ENCODE results near the gene TNF. TPM values are rescaled to one million over a fixed set of nuclear protein-coding genes. Genes with fewer than 3 reads are reported as not detected.

TNF gene
- total and polyA plus RNA-seq, 2 of the 13 experiments (the other 11 are each of a cell fraction or from before 2014, with no cell fraction given) = not detected

- TF ChIP-seq SNAPC4 (CRISPR knock-in tag; IDR thresholded peaks at IDR 0.05) (no peak), HOXA5 (CRISPR knock-in tag; IDR thresholded peaks at IDR 0.05) (no peak; the same call in 1 of the 2 replicates), ZNF510 (CRISPR knock-in tag; IDR thresholded peaks at IDR 0.05; ENCODE audit: low read depth) (no peak), ZNF329 (CRISPR knock-in tag; IDR thresholded peaks at IDR 0.05; ENCODE audit: low read depth) (no peak), RXRB (CRISPR knock-in tag; IDR thresholded peaks at IDR 0.05; ENCODE audit: borderline replicate concordance) (no peak), ZNF577 (CRISPR knock-in tag; IDR thresholded peaks at IDR 0.05; ENCODE audit: borderline replicate concordance, low read depth) (no peak), ZNF225 (CRISPR knock-in tag; IDR thresholded peaks at IDR 0.05) (peak; percentile 71; the same call in 1 of the 2 replicates), SALL2 (CRISPR knock-in tag; IDR thresholded peaks at IDR 0.05) (no peak)
- TF ChIP-seq, protein P1, sequence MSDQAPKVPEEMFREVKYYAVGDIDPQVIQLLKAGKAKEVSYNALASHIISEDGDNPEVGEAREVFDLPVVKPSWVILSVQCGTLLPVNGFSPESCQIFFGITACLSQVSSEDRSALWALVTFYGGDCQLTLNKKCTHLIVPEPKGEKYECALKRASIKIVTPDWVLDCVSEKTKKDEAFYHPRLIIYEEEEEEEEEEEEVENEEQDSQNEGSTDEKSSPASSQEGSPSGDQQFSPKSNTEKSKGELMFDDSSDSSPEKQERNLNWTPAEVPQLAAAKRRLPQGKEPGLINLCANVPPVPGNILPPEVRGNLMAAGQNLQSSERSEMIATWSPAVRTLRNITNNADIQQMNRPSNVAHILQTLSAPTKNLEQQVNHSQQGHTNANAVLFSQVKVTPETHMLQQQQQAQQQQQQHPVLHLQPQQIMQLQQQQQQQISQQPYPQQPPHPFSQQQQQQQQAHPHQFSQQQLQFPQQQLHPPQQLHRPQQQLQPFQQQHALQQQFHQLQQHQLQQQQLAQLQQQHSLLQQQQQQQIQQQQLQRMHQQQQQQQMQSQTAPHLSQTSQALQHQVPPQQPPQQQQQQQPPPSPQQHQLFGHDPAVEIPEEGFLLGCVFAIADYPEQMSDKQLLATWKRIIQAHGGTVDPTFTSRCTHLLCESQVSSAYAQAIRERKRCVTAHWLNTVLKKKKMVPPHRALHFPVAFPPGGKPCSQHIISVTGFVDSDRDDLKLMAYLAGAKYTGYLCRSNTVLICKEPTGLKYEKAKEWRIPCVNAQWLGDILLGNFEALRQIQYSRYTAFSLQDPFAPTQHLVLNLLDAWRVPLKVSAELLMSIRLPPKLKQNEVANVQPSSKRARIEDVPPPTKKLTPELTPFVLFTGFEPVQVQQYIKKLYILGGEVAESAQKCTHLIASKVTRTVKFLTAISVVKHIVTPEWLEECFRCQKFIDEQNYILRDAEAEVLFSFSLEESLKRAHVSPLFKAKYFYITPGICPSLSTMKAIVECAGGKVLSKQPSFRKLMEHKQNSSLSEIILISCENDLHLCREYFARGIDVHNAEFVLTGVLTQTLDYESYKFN (CRISPR knock-in tag; conservative IDR thresholded peaks at IDR 0.05) = no peak
- TF ChIP-seq, protein P2, sequence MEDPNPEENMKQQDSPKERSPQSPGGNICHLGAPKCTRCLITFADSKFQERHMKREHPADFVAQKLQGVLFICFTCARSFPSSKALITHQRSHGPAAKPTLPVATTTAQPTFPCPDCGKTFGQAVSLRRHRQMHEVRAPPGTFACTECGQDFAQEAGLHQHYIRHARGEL (CRISPR knock-in tag; IDR thresholded peaks at IDR 0.05) = no peak
- TF ChIP-seq, protein P3, sequence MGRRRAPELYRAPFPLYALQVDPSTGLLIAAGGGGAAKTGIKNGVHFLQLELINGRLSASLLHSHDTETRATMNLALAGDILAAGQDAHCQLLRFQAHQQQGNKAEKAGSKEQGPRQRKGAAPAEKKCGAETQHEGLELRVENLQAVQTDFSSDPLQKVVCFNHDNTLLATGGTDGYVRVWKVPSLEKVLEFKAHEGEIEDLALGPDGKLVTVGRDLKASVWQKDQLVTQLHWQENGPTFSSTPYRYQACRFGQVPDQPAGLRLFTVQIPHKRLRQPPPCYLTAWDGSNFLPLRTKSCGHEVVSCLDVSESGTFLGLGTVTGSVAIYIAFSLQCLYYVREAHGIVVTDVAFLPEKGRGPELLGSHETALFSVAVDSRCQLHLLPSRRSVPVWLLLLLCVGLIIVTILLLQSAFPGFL (CRISPR knock-in tag; IDR thresholded peaks at IDR 0.05) = no peak
- TF ChIP-seq, protein P4, sequence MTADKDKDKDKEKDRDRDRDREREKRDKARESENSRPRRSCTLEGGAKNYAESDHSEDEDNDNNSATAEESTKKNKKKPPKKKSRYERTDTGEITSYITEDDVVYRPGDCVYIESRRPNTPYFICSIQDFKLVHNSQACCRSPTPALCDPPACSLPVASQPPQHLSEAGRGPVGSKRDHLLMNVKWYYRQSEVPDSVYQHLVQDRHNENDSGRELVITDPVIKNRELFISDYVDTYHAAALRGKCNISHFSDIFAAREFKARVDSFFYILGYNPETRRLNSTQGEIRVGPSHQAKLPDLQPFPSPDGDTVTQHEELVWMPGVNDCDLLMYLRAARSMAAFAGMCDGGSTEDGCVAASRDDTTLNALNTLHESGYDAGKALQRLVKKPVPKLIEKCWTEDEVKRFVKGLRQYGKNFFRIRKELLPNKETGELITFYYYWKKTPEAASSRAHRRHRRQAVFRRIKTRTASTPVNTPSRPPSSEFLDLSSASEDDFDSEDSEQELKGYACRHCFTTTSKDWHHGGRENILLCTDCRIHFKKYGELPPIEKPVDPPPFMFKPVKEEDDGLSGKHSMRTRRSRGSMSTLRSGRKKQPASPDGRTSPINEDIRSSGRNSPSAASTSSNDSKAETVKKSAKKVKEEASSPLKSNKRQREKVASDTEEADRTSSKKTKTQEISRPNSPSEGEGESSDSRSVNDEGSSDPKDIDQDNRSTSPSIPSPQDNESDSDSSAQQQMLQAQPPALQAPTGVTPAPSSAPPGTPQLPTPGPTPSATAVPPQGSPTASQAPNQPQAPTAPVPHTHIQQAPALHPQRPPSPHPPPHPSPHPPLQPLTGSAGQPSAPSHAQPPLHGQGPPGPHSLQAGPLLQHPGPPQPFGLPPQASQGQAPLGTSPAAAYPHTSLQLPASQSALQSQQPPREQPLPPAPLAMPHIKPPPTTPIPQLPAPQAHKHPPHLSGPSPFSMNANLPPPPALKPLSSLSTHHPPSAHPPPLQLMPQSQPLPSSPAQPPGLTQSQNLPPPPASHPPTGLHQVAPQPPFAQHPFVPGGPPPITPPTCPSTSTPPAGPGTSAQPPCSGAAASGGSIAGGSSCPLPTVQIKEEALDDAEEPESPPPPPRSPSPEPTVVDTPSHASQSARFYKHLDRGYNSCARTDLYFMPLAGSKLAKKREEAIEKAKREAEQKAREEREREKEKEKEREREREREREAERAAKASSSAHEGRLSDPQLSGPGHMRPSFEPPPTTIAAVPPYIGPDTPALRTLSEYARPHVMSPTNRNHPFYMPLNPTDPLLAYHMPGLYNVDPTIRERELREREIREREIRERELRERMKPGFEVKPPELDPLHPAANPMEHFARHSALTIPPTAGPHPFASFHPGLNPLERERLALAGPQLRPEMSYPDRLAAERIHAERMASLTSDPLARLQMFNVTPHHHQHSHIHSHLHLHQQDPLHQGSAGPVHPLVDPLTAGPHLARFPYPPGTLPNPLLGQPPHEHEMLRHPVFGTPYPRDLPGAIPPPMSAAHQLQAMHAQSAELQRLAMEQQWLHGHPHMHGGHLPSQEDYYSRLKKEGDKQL (CRISPR knock-in tag; IDR thresholded peaks at IDR 0.05; ENCODE audit: low read depth) = 0 out of 2 replicates have a peak, but pooled peaks have one; percentile 6
Observed at GRCh38 chr6:31547727-31548543, 27.4 kb upstream of the TNF start (continued).
